NCI-H226 (cell line): ENCODE results near the gene ZNF804A.
A peak's percentile ranks its signal among the peaks of the same experiment; 100 is the strongest.
"Not testable (repeated sequence)": the region's sequence is repeated elsewhere in the genome, so short reads cannot be mapped to it uniquely, and the experiment has no call there.

ENCODE experiments used
- DNase-seq: peaks from one replicate; pipeline ENCODE4 v3.0.0-alpha.2; 2015

The ZNF804A gene

GRCh38 chr2:184728411-184728810 lies 130.1 kb downstream of the ZNF804A start:
- no peak for DNase-seq

GRCh38 chr2:184729581-184729980 lies 131.3 kb downstream of the ZNF804A start:
- no peak for DNase-seq

GRCh38 chr2:184730288-184730687 lies 132.0 kb downstream of the ZNF804A start:
- DNase-seq, result no peak

GRCh38 chr2:184734338-184734737 lies 136.0 kb downstream of the ZNF804A start:
- DNase-seq, result no peak

- peak; percentile 12 for DNase-seq
Measured at GRCh38 chr2:184735611-184736010, 137.3 kb downstream of the ZNF804A start.

GRCh38 chr2:184743096-184743495 lies 144.8 kb downstream of the ZNF804A start:
- DNase-seq, result no peak

GRCh38 chr2:184756161-184756560 lies 157.8 kb downstream of the ZNF804A start:
- no peak for DNase-seq

GRCh38 chr2:184756885-184757284 lies 158.6 kb downstream of the ZNF804A start:
- DNase-seq, result peak; percentile 66

GRCh38 chr2:184759557-184760255 lies 161.4 kb downstream of the ZNF804A start:
- DNase-seq, result not testable (repeated sequence)

GRCh38 chr2:184760931-184761330 lies 162.6 kb downstream of the ZNF804A start:
- no peak for DNase-seq

- DNase-seq, result no peak
Measured at GRCh38 chr2:184765112-184765895, 167.0 kb downstream of the ZNF804A start.

- DNase-seq, result no peak
Measured at GRCh38 chr2:184767059-184767458, 168.7 kb downstream of the ZNF804A start.

GRCh38 chr2:184769023-184769422 lies 170.7 kb downstream of the ZNF804A start:
- DNase-seq, result peak; percentile 77

- no peak for DNase-seq
Measured at GRCh38 chr2:184769686-184770085, 171.4 kb downstream of the ZNF804A start.

- no peak for DNase-seq
Measured at GRCh38 chr2:184779777-184780176, 181.4 kb downstream of the ZNF804A start.

GRCh38 chr2:184780384-184780783 lies 182.1 kb downstream of the ZNF804A start:
- DNase-seq, result no peak

GRCh38 chr2:184780944-184781343 lies 182.6 kb downstream of the ZNF804A start:
- DNase-seq, result no peak

- no peak for DNase-seq
Measured at GRCh38 chr2:184783576-184783975, 185.2 kb downstream of the ZNF804A start.

GRCh38 chr2:184793176-184793575 lies 194.8 kb downstream of the ZNF804A start:
- no peak for DNase-seq

- no peak for DNase-seq
Measured at GRCh38 chr2:184799379-184799778, 201.1 kb downstream of the ZNF804A start.

GRCh38 chr2:184814421-184814820 lies 216.1 kb downstream of the ZNF804A start:
- DNase-seq, result no peak

GRCh38 chr2:184815824-184816223 lies 217.5 kb downstream of the ZNF804A start:
- no peak for DNase-seq

GRCh38 chr2:184824597-184824996 lies 226.3 kb downstream of the ZNF804A start:
- no peak for DNase-seq

- DNase-seq, result no peak
Measured at GRCh38 chr2:184830531-184830930, 232.2 kb downstream of the ZNF804A start.
